Activated CD4-positive, CD25-positive, alpha-beta regulatory T cell treated with anti-CD3 and anti-CD28 coated beads, Interleukin-2, amount 50 U/mL, for 24 hours (primary cell): ENCODE results near the gene PAPPA.

ENCODE experiments used
- ATAC-seq, 2 donors: fragments of 150-1000 bp; cut with Tn5 transposase; one replicate each; pipeline ENCODE4 v1.10.0; 2021; ENCODE audit warnings: mild to moderate bottlenecking in 1 of 2, moderate library complexity in 1 of 2

The PAPPA gene

GRCh38 chr9:116355153-116355921 lies 201.7 kb downstream of the PAPPA start:
- ATAC-seq = no peak

- no peak for ATAC-seq
These were observed 204.7 kb downstream of the PAPPA start for GRCh38 chr9:116358251-116358650.

- no peak for ATAC-seq
These were observed 206.4 kb downstream of the PAPPA start for GRCh38 chr9:116360016-116360415.

GRCh38 chr9:116360989-116361388 lies 207.4 kb downstream of the PAPPA start:
- ATAC-seq = no peak

- no peak for ATAC-seq
These were observed 208.0 kb downstream of the PAPPA start for GRCh38 chr9:116361547-116361946.

- no peak for ATAC-seq
These were observed 208.9 kb downstream of the PAPPA start for GRCh38 chr9:116362493-116362892.

- ATAC-seq = no peak
These were observed 211.5 kb downstream of the PAPPA start for GRCh38 chr9:116365056-116365471.

- no peak for ATAC-seq
These were observed 212.7 kb downstream of the PAPPA start for GRCh38 chr9:116366241-116366640.

GRCh38 chr9:116368680-116369079 lies 215.1 kb downstream of the PAPPA start:
- ATAC-seq = no peak

- ATAC-seq = no peak
These were observed 216.1 kb downstream of the PAPPA start for GRCh38 chr9:116369706-116370105.

- ATAC-seq = no peak
These were observed 217.0 kb downstream of the PAPPA start for GRCh38 chr9:116370556-116370955.

- ATAC-seq = no peak
These were observed 218.6 kb downstream of the PAPPA start for GRCh38 chr9:116372081-116372673.

- no peak for ATAC-seq
These were observed 219.2 kb downstream of the PAPPA start for GRCh38 chr9:116372786-116373185.

- ATAC-seq = no peak
These were observed 223.7 kb downstream of the PAPPA start for GRCh38 chr9:116377179-116377798.

- no peak for ATAC-seq
These were observed 225.3 kb downstream of the PAPPA start for GRCh38 chr9:116378873-116379272.

- no peak for ATAC-seq
These were observed 226.2 kb downstream of the PAPPA start for GRCh38 chr9:116379821-116380220.

GRCh38 chr9:116380496-116380995 lies 227.0 kb downstream of the PAPPA start:
- ATAC-seq = no peak

- ATAC-seq = no peak
These were observed 227.8 kb downstream of the PAPPA start for GRCh38 chr9:116381350-116381749.

GRCh38 chr9:116382053-116382452 lies 228.5 kb downstream of the PAPPA start:
- ATAC-seq = no peak

- no peak for ATAC-seq
These were observed 229.5 kb downstream of the PAPPA start for GRCh38 chr9:116383133-116383532.

GRCh38 chr9:116383936-116384335 lies 230.3 kb downstream of the PAPPA start:
- no peak for ATAC-seq

GRCh38 chr9:116387934-116388698 lies 234.5 kb downstream of the PAPPA start:
- no peak for ATAC-seq
